Liver (tissue), 3 donors: ENCODE results near the gene STMN1.

Experiments
- CTCF ChIP-seq: fragments of 150-350 bp; IDR thresholded peaks from 2 replicates; pipeline ENCODE4 v1.5.1; 2017; ENCODE audit warnings: improper control_type of control experiment, low read depth, low read length; ENCODE audit not compliant: missing input control
- FOXA1 ChIP-seq: IDR thresholded peaks from 2 replicates; pipeline ENCODE4 v1.6.1; 2016; ENCODE audit warnings: antibody characterized with exemption
- MAX ChIP-seq: IDR thresholded peaks from 2 replicates; pipeline ENCODE4 v1.6.1; 2016; ENCODE audit warnings: antibody characterized with exemption
- TAF1 ChIP-seq: conservative IDR thresholded peaks from 2 replicates; pipeline ENCODE4 v1.6.1; 2016; ENCODE audit warnings: antibody characterized with exemption, mild to moderate bottlenecking
- YY1 ChIP-seq: IDR thresholded peaks from 2 replicates; pipeline ENCODE4 v1.6.1; 2016; ENCODE audit warnings: antibody characterized with exemption, mild to moderate bottlenecking
- donor health status: healthy.
- donor health status: healthy.

GRCh38 chr1:25948641-25949040 lies 42.4 kb upstream of the STMN1 start:
- TF ChIP-seq CTCF (no peak), YY1 (no peak), FOXA1 (no peak), MAX (no peak), TAF1 (no peak)
